ENCODE data around the gene AGPAT4. TPM values are rescaled to one million over a fixed set of nuclear protein-coding genes. Genes with fewer than 3 reads are reported as not detected.

AGPAT4 gene
- total RNA-seq, 2 experiments from 2014 or later: 0.95 to 1.3 TPM

DNA sequence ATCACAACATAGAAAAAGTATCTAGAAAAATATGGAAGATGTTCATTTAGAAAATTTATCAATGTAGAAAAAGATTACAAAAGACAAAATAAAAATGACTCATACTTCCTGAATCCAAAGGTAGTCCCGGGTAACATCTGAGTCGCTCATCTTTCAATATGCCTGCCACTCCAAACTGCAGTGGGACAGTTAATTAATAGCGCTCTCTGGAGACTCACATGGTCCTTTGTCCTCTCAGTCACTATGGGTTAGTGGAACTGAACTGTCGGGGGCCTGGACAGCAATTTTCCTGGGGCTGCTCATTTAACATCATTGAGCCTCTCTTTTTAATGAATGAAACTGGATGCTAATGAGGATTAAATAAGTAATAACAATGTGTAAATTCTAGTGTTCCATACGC, 178.9 kb downstream of the AGPAT4 start:
- no peak overlapping the region for H3K4me2 ChIP-seq (ENCODE audit: low read length)
- no TSS peak for BruUV-seq (replicated peaks)
- H3K4me3 ChIP-seq (ENCODE audit: low read depth, low read length, poor library complexity, severe bottlenecking): no peak overlapping the region
- ChIA-PET POLR2A (interaction anchor here (0.6 to 1.2 kb wide), 2 partner anchors 16 to 1099 kb away, joined by 3 read pairs; no protein-coding TSS in a partner anchor), CTCF (ENCODE audit: unreplicated experiment) (no interaction called here)
- H3K79me2 ChIP-seq (ENCODE audit: insufficient read depth, low read depth, low read length): no peaks in the 10 kb centered on the region
- DNase-seq (ENCODE audit: low spot score): no peak
- H3K9me3 ChIP-seq (ENCODE audit: low read length): no peaks in the 10 kb centered on the region
- no peak overlapping the region for H3K27ac ChIP-seq (ENCODE audit: low read depth, low read length, poor library complexity, severe bottlenecking)
- intact Hi-C loops (cut with micrococcal nuclease; ENCODE audit: unreplicated experiment): no loop called here
- no peaks in the 10 kb centered on the region for H3K9me2 ChIP-seq (ENCODE audit: insufficient read depth, low read length)
- H3K36me3 ChIP-seq (ENCODE audit: insufficient read depth, low read length): peaks cover 60% of the 10 kb centered on the region
- no peak overlapping the region for H2AFZ ChIP-seq (ENCODE audit: low read length)
- TF ChIP-seq CTCF (conservative IDR thresholded peaks at IDR 0.05; ENCODE audit: low read length) (no peak), EZH2phosphoT487 (IDR thresholded peaks at IDR 0.05; ENCODE audit: borderline replicate concordance, low read depth, low read length) (no peak)
- H3K4me1 ChIP-seq (ENCODE audit: insufficient read depth, low read length, poor library complexity, severe bottlenecking): no peaks in the 10 kb centered on the region
- H4K20me1 ChIP-seq (ENCODE audit: insufficient read depth, low read length): no peaks in the 10 kb centered on the region

DNA sequence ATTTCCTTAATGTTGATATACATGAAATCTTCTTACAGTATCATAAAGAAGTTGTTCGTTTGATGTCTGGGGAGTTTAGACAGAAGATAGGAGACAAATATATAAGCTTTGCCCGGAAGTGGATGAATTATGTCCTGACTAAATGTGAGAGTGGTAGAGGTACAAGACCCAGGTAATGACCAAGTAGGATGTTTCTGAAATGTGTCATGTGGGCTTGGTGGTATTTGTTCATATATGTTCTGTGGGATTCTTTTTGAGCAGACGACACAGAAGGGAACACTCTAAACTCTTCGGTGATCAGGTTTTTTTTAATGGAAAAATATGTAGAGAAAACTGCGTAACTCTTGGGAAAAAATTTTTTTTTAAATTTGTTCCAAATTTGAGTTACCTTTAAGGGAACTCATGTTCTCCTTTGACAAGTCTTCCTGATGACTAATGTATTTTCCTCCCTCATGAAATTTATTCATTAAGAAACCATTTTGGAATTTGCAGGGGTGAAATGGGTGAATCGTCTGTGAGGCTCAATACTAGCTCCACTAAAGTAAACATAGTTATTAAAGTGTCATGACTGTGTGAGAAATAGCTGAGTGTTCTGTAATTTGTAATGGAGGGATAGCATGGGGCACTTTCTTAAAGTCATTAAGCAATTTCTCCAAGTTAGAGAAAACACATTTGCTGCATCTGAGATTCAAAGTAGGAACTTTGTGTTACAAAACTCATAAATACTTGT, 181.7 kb downstream of the AGPAT4 start:
- H3K9me2 ChIP-seq (ENCODE audit: insufficient read depth, low read length): no peaks in the 10 kb centered on the region
- no peaks in the 10 kb centered on the region for H4K20me1 ChIP-seq (ENCODE audit: insufficient read depth, low read length)
- no peak for DNase-seq (ENCODE audit: low spot score)
- H2AFZ ChIP-seq (ENCODE audit: low read length): no peak overlapping the region
- intact Hi-C loops (cut with micrococcal nuclease; ENCODE audit: unreplicated experiment): no loop called here
- H3K4me3 ChIP-seq (ENCODE audit: low read depth, low read length, poor library complexity, severe bottlenecking): no peak overlapping the region
- ChIA-PET CTCF (ENCODE audit: unreplicated experiment) (no interaction called here), POLR2A (interaction anchor here (0.6 kb wide), 1 partner anchor 586 kb away, joined by 5 read pairs; no protein-coding TSS in a partner anchor)
- no peaks in the 10 kb centered on the region for H3K79me2 ChIP-seq (ENCODE audit: insufficient read depth, low read depth, low read length)
- no peaks in the 10 kb centered on the region for H3K4me1 ChIP-seq (ENCODE audit: insufficient read depth, low read length, poor library complexity, severe bottlenecking)
- BruUV-seq (replicated peaks): no TSS peak
- H3K4me2 ChIP-seq (ENCODE audit: low read length): no peak overlapping the region
- TF ChIP-seq CTCF (conservative IDR thresholded peaks at IDR 0.05; ENCODE audit: low read length) (no peak), EZH2phosphoT487 (IDR thresholded peaks at IDR 0.05; ENCODE audit: borderline replicate concordance, low read depth, low read length) (no peak)
- H3K9me3 ChIP-seq (ENCODE audit: low read length): no peaks in the 10 kb centered on the region
- peaks cover 70% of the 10 kb centered on the region for H3K36me3 ChIP-seq (ENCODE audit: insufficient read depth, low read length)
- no peak overlapping the region for H3K27ac ChIP-seq (ENCODE audit: low read depth, low read length, poor library complexity, severe bottlenecking)

DNA sequence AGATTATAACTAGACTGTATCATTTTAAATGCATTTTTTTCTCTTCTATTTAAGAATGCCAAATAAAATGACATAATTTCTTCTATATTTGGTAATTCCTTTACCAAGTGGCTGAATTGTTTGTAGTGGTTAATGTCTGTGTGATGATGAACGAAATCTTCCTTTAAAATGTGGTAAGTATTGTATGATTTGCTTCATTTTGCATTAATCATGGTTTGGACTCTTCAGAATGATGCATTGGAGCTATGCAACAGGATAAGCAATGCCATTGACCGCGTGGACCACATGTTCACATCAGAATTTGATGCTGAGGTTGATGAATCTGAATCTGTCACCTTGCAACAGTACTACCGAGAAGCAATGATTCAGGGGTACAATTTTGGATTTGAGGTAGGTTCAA, 182.7 kb downstream of the AGPAT4 start:
- CTCF ChIA-PET (ENCODE audit: unreplicated experiment): no interaction called here
- no peaks in the 10 kb centered on the region for H3K79me2 ChIP-seq (ENCODE audit: insufficient read depth, low read depth, low read length)
- intact Hi-C loops (cut with micrococcal nuclease; ENCODE audit: unreplicated experiment): no loop called here
- no peak overlapping the region for H3K27ac ChIP-seq (ENCODE audit: low read depth, low read length, poor library complexity, severe bottlenecking)
- TF ChIP-seq EZH2phosphoT487 (IDR thresholded peaks at IDR 0.05; ENCODE audit: borderline replicate concordance, low read depth, low read length) (no peak), CTCF (conservative IDR thresholded peaks at IDR 0.05; ENCODE audit: low read length) (no peak)
- no peak for DNase-seq (ENCODE audit: low spot score)
- no peaks in the 10 kb centered on the region for H3K9me3 ChIP-seq (ENCODE audit: low read length)
- peaks cover 75% of the 10 kb centered on the region for H3K36me3 ChIP-seq (ENCODE audit: insufficient read depth, low read length)
- H3K4me3 ChIP-seq (ENCODE audit: low read depth, low read length, poor library complexity, severe bottlenecking): no peak overlapping the region
- no TSS peak for BruUV-seq (replicated peaks)
- H3K9me2 ChIP-seq (ENCODE audit: insufficient read depth, low read length): no peaks in the 10 kb centered on the region
- no peaks in the 10 kb centered on the region for H3K4me1 ChIP-seq (ENCODE audit: insufficient read depth, low read length, poor library complexity, severe bottlenecking)
- POLR2A ChIA-PET: interaction anchor here (0.6 to 0.7 kb wide), 2 partner anchors 83 to 587 kb away, joined by 3 to 5 read pairs; no protein-coding TSS in a partner anchor
- H2AFZ ChIP-seq (ENCODE audit: low read length): no peak overlapping the region
- H3K4me2 ChIP-seq (ENCODE audit: low read length): no peak overlapping the region
- no peaks in the 10 kb centered on the region for H4K20me1 ChIP-seq (ENCODE audit: insufficient read depth, low read length)
